Esophagus muscularis mucosa (tissue), 3 donors: ENCODE data around the gene HHIP.

Experiments
- CTCF ChIP-seq, 3 experiments: fragments of 200-600 bp in 2 of 3; fragments of 450-650 bp in 1 of 3; sonication (generic) in 2 of 3; IDR thresholded peaks; one replicate each; pipeline ENCODE4 v1.5.1; 2017 to 2019; ENCODE audit warnings: antibody characterized with exemption in 3 of 3, mild to moderate bottlenecking in 2 of 3, moderate library complexity in 1 of 3
- POLR2AphosphoS5 ChIP-seq, 2 donors: sonication (generic); formaldehyde crosslinking; IDR thresholded peaks; one replicate each; pipeline ENCODE4 v1.6.1; 2017; ENCODE audit warnings: antibody characterized with exemption in 2 of 2

GRCh38 chr4:144757969-144758368, 112.0 kb downstream of the HHIP start:
- TF ChIP-seq CTCF (IDR thresholded peaks at IDR 0.05), result no peak
- TF ChIP-seq POLR2AphosphoS5 (IDR thresholded peaks at IDR 0.05), result no peak
